ENCODE data around the gene LPIN2. TPM values are rescaled to one million over a fixed set of nuclear protein-coding genes. Genes with fewer than 3 reads are reported as not detected.
A peak's percentile ranks its signal among the peaks of the same experiment; 100 is the strongest.
"Not testable (repeated sequence)": the region's sequence is repeated elsewhere in the genome, so short reads cannot be mapped to it uniquely, and the experiment has no call there.

The LPIN2 gene
- total RNA-seq, 3 donors from 2014 or later: 55.5 to 66.6 (median 60.6) TPM

GRCh38 chr18:3029215-3029952 lies 16.4 kb upstream of the LPIN2 start:
- Mint-ChIP-seq H3K27me3 (ENCODE audit: low read depth) (no peaks in the 10 kb centered on the region), H3K9me3 (no peaks in the 10 kb centered on the region), H3K36me3 (ENCODE audit: insufficient read depth) (no peaks in the 10 kb centered on the region)

DNA sequence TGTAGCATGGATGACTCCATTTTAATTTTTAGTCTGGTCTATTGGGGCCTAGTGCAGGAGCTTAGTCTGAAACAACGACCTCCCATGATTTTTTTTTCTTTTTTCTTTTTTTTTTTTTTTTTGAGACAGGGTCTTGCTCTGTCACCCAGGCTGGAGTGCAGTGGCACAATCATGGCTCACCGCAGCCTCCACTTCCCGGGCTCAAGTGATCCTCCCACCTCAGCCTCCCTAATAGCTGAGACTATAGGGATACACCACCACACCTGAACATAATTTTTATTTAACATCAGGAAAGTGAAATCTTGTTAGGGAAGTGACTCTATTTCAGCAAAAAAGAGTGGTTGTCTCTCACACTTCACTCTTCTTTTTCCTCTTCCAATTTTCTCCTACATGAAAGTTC lies 15.2 kb upstream of the LPIN2 start:
- not testable (repeated sequence) for H3K4me3 Mint-ChIP-seq; H3K9me3 Mint-ChIP-seq; H3K4me1 Mint-ChIP-seq (ENCODE audit: low read depth); ATAC-seq; H3K27me3 Mint-ChIP-seq (ENCODE audit: low read depth); H3K36me3 Mint-ChIP-seq (ENCODE audit: insufficient read depth); DNase-seq

More at GRCh38 chr18:3029215-3029952, 16.4 kb upstream of the LPIN2 start:
- DNase-seq (no peak), ATAC-seq (no peak)
- Mint-ChIP-seq H3K4me3 (no peak overlapping the region), H3K4me1 (ENCODE audit: low read depth) (no peaks in the 10 kb centered on the region)

DNA sequence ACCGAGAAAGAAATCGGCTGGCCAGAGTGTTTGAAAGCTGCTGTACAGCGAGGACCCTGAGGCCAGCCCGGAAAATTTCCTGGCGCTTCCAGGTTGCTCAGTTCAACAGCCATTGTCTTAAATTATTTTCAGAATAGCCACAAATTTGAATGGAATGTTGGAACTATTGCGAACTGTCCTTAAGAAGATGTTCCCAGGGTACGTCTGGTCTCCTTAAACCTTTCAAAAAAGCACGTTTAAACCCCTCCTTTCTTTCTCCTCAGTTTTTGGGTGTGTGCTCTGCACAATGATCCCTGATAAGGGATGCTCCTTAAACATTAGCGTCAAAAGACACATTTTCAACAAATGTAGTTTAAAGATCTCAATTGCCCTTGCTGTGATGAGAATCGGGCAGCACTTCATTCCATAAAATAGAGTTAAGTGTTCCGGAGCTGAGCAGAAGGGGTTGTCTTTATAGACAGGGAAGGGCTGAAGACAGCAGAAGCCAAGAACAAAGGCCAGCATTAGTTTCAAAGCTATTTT lies 14.5 kb upstream of the LPIN2 start:
- no peak for DNase-seq
- Mint-ChIP-seq H3K36me3 (ENCODE audit: insufficient read depth) (no peaks in the 10 kb centered on the region), H3K27me3 (ENCODE audit: low read depth) (no peaks in the 10 kb centered on the region), H3K9me3 (no peaks in the 10 kb centered on the region), H3K4me3 (no peak overlapping the region), H3K4me1 (ENCODE audit: low read depth) (no peaks in the 10 kb centered on the region)
- no peak for ATAC-seq

DNA sequence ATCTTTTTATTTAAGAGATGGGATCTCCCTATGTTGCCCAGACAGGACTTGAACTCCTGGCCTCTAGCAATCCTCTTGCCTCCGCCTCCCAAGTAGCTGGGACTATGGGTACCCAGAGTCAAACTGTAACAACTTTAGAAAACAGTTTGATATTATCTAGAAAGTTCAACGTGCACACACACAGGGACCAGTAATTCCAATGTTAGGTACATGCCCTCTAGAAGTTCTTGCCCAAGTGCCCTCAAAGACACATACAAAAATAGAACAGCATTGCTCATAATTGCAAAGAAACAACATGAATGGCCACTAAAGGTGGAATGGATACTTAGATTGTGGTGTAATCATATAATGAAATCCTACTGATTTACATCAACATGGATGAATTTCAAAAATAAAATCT lies 12.6 kb upstream of the LPIN2 start:
- Mint-ChIP-seq H3K4me3 (no peak overlapping the region), H3K36me3 (ENCODE audit: insufficient read depth) (no peaks in the 10 kb centered on the region), H3K9me3 (no peaks in the 10 kb centered on the region), H3K27me3 (ENCODE audit: low read depth) (no peaks in the 10 kb centered on the region), H3K4me1 (ENCODE audit: low read depth) (no peaks in the 10 kb centered on the region)
- no peak for ATAC-seq
- no peak for DNase-seq

- H3K9me3 Mint-ChIP-seq; H3K4me1 Mint-ChIP-seq (ENCODE audit: low read depth); H3K27me3 Mint-ChIP-seq (ENCODE audit: low read depth); DNase-seq; H3K4me3 Mint-ChIP-seq; H3K36me3 Mint-ChIP-seq (ENCODE audit: insufficient read depth); ATAC-seq: not testable (repeated sequence)
Observed at GRCh38 chr18:3023603-3024002, 10.7 kb upstream of the LPIN2 start.

GRCh38 chr18:3016585-3017297 lies 3.8 kb upstream of the LPIN2 start:
- ATAC-seq (no peak), DNase-seq (no peak)
- no peak overlapping the region for H3K4me3 Mint-ChIP-seq
- no peaks in the 10 kb centered on the region for H3K36me3 Mint-ChIP-seq (ENCODE audit: insufficient read depth)
- no peaks in the 10 kb centered on the region for H3K9me3 Mint-ChIP-seq
- no peaks in the 10 kb centered on the region for H3K27me3 Mint-ChIP-seq (ENCODE audit: low read depth)
- H3K4me1 Mint-ChIP-seq (ENCODE audit: low read depth): peaks cover 39% of the 10 kb centered on the region

- no peaks in the 10 kb centered on the region for H3K27me3 Mint-ChIP-seq (ENCODE audit: low read depth)
- H3K4me1 Mint-ChIP-seq (ENCODE audit: low read depth): peaks cover 48% of the 10 kb centered on the region
- no peak for DNase-seq
- no peaks in the 10 kb centered on the region for H3K36me3 Mint-ChIP-seq (ENCODE audit: insufficient read depth)
- ATAC-seq: no peak
- H3K9me3 Mint-ChIP-seq: no peaks in the 10 kb centered on the region
- peak overlapping the region; percentile 37 for H3K4me3 Mint-ChIP-seq
Observed at GRCh38 chr18:3015851-3016250, 2.9 kb upstream of the LPIN2 start.

GRCh38 chr18:3015204-3015592 lies 2.3 kb upstream of the LPIN2 start:
- no peak for DNase-seq
- ATAC-seq: no peak
- peaks cover 54% of the 10 kb centered on the region for H3K4me1 Mint-ChIP-seq (ENCODE audit: low read depth)
- H3K9me3 Mint-ChIP-seq: no peaks in the 10 kb centered on the region
- peak overlapping the region; percentile 37 for H3K4me3 Mint-ChIP-seq
- no peaks in the 10 kb centered on the region for H3K27me3 Mint-ChIP-seq (ENCODE audit: low read depth)
- no peaks in the 10 kb centered on the region for H3K36me3 Mint-ChIP-seq (ENCODE audit: insufficient read depth)

- peaks cover 60% of the 10 kb centered on the region for H3K4me1 Mint-ChIP-seq (ENCODE audit: low read depth)
- peak overlapping the region; percentile 37 for H3K4me3 Mint-ChIP-seq
- H3K9me3 Mint-ChIP-seq: no peaks in the 10 kb centered on the region
- H3K27me3 Mint-ChIP-seq (ENCODE audit: low read depth): no peaks in the 10 kb centered on the region
- ATAC-seq: no peak
- no peak for DNase-seq
- H3K36me3 Mint-ChIP-seq (ENCODE audit: insufficient read depth): peaks cover 3% of the 10 kb centered on the region
Observed at GRCh38 chr18:3014503-3015203, 1.7 kb upstream of the LPIN2 start.

GRCh38 chr18:3012136-3013023 lies 564 bp downstream of the LPIN2 start:
- no peaks in the 10 kb centered on the region for H3K27me3 Mint-ChIP-seq (ENCODE audit: low read depth)
- ATAC-seq (peak; percentile 51 to 56), DNase-seq (peak; percentile 40)
- H3K4me1 Mint-ChIP-seq (ENCODE audit: low read depth): peaks cover 71% of the 10 kb centered on the region
- peaks cover 11% of the 10 kb centered on the region for H3K36me3 Mint-ChIP-seq (ENCODE audit: insufficient read depth)
- H3K4me3 Mint-ChIP-seq: peak overlapping the region; percentile 96
- no peaks in the 10 kb centered on the region for H3K9me3 Mint-ChIP-seq

DNA sequence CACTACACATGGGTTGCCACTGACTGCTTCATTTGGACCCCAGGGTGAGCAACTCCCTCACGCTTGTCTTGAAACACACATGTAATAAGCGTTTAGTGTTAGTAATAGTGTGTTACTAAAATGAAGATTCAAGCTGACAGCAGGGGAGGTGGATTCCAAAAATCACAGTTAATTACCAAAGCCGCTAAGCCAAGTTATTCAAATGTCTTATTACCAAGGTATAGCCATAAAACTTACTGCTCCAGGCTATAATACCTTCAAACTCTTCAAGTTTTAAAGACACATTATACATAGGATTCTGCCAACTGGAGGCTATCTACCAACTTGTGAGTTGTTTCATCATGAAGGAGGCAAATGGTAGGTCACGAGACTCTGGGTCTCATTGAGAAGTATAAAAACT lies 2.9 kb downstream of the LPIN2 start:
- H3K36me3 Mint-ChIP-seq (ENCODE audit: insufficient read depth): peaks cover 11% of the 10 kb centered on the region
- peaks cover 51% of the 10 kb centered on the region for H3K4me1 Mint-ChIP-seq (ENCODE audit: low read depth)
- no peaks in the 10 kb centered on the region for H3K27me3 Mint-ChIP-seq (ENCODE audit: low read depth)
- DNase-seq: no peak
- no peak for ATAC-seq
- H3K4me3 Mint-ChIP-seq: no peak overlapping the region
- H3K9me3 Mint-ChIP-seq: no peaks in the 10 kb centered on the region

DNA sequence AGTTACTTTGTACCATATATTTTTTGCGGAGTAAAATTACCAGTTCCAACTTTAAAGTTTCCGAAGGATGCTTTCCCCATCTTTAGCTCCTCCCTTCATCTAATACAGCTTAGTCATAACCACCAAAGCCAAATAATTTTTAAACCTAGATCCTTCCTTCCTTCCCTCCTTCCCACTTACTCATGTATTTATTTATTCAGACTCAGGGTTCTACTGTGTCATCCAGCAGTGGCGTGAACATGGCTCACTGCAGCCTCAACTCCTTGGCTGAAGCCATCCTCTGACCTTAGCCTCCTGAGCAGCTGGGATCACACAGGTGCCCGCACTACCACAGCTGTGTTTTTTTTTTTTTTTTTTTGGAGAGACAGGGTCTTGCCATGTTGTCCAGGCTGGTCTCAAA lies 4.4 kb downstream of the LPIN2 start:
- Mint-ChIP-seq H3K4me1 (ENCODE audit: low read depth) (peaks cover 55% of the 10 kb centered on the region), H3K9me3 (no peaks in the 10 kb centered on the region), H3K4me3 (no peak overlapping the region)

GRCh38 chr18:3007491-3007890 lies 5.5 kb downstream of the LPIN2 start:
- H3K36me3 Mint-ChIP-seq (ENCODE audit: insufficient read depth): peaks cover 20% of the 10 kb centered on the region
- H3K9me3 Mint-ChIP-seq: no peaks in the 10 kb centered on the region
- ATAC-seq: no peak

More for the DNA sequence above, 4.4 kb downstream of the LPIN2 start:
- Mint-ChIP-seq H3K36me3 (ENCODE audit: insufficient read depth) (peaks cover 20% of the 10 kb centered on the region), H3K27me3 (ENCODE audit: low read depth) (no peaks in the 10 kb centered on the region)
- ATAC-seq (no peak), DNase-seq (no peak)

DNA sequence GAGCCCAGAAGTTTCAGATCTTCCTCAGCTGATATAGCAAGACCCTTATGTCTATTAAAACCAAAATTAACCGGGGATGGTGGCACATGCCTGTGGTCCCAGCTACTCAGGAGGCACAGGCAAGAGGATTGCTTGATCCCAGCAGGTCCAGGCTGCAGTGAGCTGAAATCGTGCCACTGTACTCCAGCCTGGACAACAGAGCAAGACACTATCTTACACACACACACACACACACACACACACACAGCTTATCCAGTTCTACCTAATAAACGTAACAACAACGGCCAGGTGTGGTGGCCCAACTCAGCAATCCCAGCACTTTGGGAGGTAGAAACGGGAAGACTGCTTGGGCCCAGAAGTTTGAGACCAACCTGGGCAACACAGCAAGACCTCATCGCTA lies 7.5 kb downstream of the LPIN2 start:
- ATAC-seq (no peak), DNase-seq (no peak)
- Mint-ChIP-seq H3K27me3 (ENCODE audit: low read depth) (no peaks in the 10 kb centered on the region), H3K36me3 (ENCODE audit: insufficient read depth) (peaks cover 29% of the 10 kb centered on the region), H3K4me3 (no peak overlapping the region), H3K9me3 (no peaks in the 10 kb centered on the region), H3K4me1 (ENCODE audit: low read depth) (peaks cover 48% of the 10 kb centered on the region)

More at GRCh38 chr18:3007491-3007890, 5.5 kb downstream of the LPIN2 start:
- H3K27me3 Mint-ChIP-seq (ENCODE audit: low read depth): no peaks in the 10 kb centered on the region
- no peak overlapping the region for H3K4me3 Mint-ChIP-seq
- H3K4me1 Mint-ChIP-seq (ENCODE audit: low read depth): peaks cover 61% of the 10 kb centered on the region
- no peak for DNase-seq

Data from activated T-cell treated with anti-CD3 and anti-CD28 coated beads, Interleukin-2, amount 50 U/mL, for 4 hours (primary cell).